ENCODE data around the gene KBTBD13. TPM values are rescaled to one million over a fixed set of nuclear protein-coding genes. Genes with fewer than 3 reads are reported as not detected.

KBTBD13 gene
- total RNA-seq, 4 donors from 2014 or later = not detected

- no peak for DNase-seq (ENCODE audit: low spot score)
- ATAC-seq (ENCODE audit: low FRiP score) = no peak
These were observed 8.1 kb downstream of the KBTBD13 start for GRCh38 chr15:65084500-65085206.

GRCh38 chr15:65085207-65085753 lies 8.7 kb downstream of the KBTBD13 start:
- ATAC-seq (ENCODE audit: low FRiP score) = no peak
- DNase-seq (ENCODE audit: low spot score) = no peak
- TF ChIP-seq, protein P1, sequence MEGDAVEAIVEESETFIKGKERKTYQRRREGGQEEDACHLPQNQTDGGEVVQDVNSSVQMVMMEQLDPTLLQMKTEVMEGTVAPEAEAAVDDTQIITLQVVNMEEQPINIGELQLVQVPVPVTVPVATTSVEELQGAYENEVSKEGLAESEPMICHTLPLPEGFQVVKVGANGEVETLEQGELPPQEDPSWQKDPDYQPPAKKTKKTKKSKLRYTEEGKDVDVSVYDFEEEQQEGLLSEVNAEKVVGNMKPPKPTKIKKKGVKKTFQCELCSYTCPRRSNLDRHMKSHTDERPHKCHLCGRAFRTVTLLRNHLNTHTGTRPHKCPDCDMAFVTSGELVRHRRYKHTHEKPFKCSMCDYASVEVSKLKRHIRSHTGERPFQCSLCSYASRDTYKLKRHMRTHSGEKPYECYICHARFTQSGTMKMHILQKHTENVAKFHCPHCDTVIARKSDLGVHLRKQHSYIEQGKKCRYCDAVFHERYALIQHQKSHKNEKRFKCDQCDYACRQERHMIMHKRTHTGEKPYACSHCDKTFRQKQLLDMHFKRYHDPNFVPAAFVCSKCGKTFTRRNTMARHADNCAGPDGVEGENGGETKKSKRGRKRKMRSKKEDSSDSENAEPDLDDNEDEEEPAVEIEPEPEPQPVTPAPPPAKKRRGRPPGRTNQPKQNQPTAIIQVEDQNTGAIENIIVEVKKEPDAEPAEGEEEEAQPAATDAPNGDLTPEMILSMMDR (IDR thresholded peaks at IDR 0.05) = no peak

More at GRCh38 chr15:65084500-65085206, 8.1 kb downstream of the KBTBD13 start:
- TF ChIP-seq, protein P1 (IDR thresholded peaks at IDR 0.05) = no peak

GRCh38 chr15:65085990-65086679 lies 9.6 kb downstream of the KBTBD13 start:
- DNase-seq (ENCODE audit: low spot score) (no peak), ATAC-seq (ENCODE audit: low FRiP score) (no peak)
- TF ChIP-seq, protein P1 (IDR thresholded peaks at IDR 0.05) = no peak

- TF ChIP-seq, protein P1 (IDR thresholded peaks at IDR 0.05) = no peak
- no peak for DNase-seq (ENCODE audit: low spot score)
- ATAC-seq (ENCODE audit: low FRiP score) = no peak
These were observed 10.2 kb downstream of the KBTBD13 start for GRCh38 chr15:65086680-65087111.

- DNase-seq (ENCODE audit: low spot score) (no peak), ATAC-seq (ENCODE audit: low FRiP score) (no peak)
- TF ChIP-seq, protein P1 (IDR thresholded peaks at IDR 0.05) = no peak
These were observed 10.9 kb downstream of the KBTBD13 start for GRCh38 chr15:65087411-65087810.

- no peak for DNase-seq (ENCODE audit: low spot score)
- TF ChIP-seq, protein P1 (IDR thresholded peaks at IDR 0.05) = no peak
- ATAC-seq (ENCODE audit: low FRiP score) = no peak
These were observed 11.5 kb downstream of the KBTBD13 start for GRCh38 chr15:65087873-65088642.
